ENCODE data around the gene AURKA. TPM values are rescaled to one million over a fixed set of nuclear protein-coding genes. Genes with fewer than 3 reads are reported as not detected.
"Not testable (repeated sequence)": the region's sequence is repeated elsewhere in the genome, so short reads cannot be mapped to it uniquely, and the experiment has no call there.

AURKA gene
- total RNA-seq, 2 experiments from 2014 or later: 103 to 114 TPM

GRCh38 chr20:56392881-56393482, 967 bp upstream of the AURKA start:
- Mint-ChIP-seq H3K4me1 (peaks cover 43% of the 10 kb centered on the region), H3K36me3 (ENCODE audit: low read depth) (peaks cover 58% of the 10 kb centered on the region), H3K9me3 (ENCODE audit: low read depth) (no peaks in the 10 kb centered on the region), H3K27ac (no peak overlapping the region), H3K27me3 (no peaks in the 10 kb centered on the region), H3K4me3 (no peak overlapping the region)
- DNase-seq (peak; percentile 25), ATAC-seq (peak; percentile 8)
- intact Hi-C loops (cut with DNase I, micrococcal nuclease): loop anchor here (1.0 kb wide), 4 partner anchors 7 to 75 kb away; partner anchors contain the start of genes RTF2 (in 2 of the 2) and FAM210B (in 1 of the 2)
- ChIA-PET CTCF (interaction anchor here (1.2 to 1.9 kb wide), 3 partner anchors 29 to 77 kb away, joined by 3 to 6 read pairs (median 4); no protein-coding TSS in a partner anchor), POLR2A (interaction anchor here (0.6 to 2.3 kb wide), 3 partner anchors 19 to 77 kb away, joined by 3 to 6 read pairs (median 4); partner anchors contain the start of gene CASS4)

- Mint-ChIP-seq H3K4me3 (no peak overlapping the region), H3K4me1 (peaks cover 41% of the 10 kb centered on the region), H3K36me3 (ENCODE audit: low read depth) (peaks cover 59% of the 10 kb centered on the region), H3K9me3 (ENCODE audit: low read depth) (no peaks in the 10 kb centered on the region), H3K27me3 (no peaks in the 10 kb centered on the region), H3K27ac (no peak overlapping the region)
- ATAC-seq: peak; percentile 37
- CTCF ChIA-PET: interaction anchor here (0.7 to 1.9 kb wide), 7 partner anchors 20 to 93 kb away, joined by 3 to 6 read pairs (median 4); partner anchors contain the start of genes CASS4 and FAM210B
- POLR2A ChIA-PET: interaction anchor here (0.5 to 1.1 kb wide), 4 partner anchors 9 to 37 kb away, joined by 3 to 4 read pairs (median 3); partner anchors contain the start of gene FAM210B
- DNase-seq: no peak
- intact Hi-C loops (cut with DNase I, micrococcal nuclease): loop anchor here (1.0 kb wide), 4 partner anchors 9 to 77 kb away; partner anchors contain the start of genes RTF2 (in 2 of the 2) and FAM210B (in 1 of the 2)
Measured at GRCh38 chr20:56391596-56392131, 351 bp downstream of the AURKA start.

GRCh38 chr20:56391037-56391436, 978 bp downstream of the AURKA start:
- ChIA-PET CTCF (interaction anchor here (1.9 kb wide), 1 partner anchor 33 kb away, joined by 6 read pairs; no protein-coding TSS in a partner anchor), POLR2A (interaction anchor here (1.0 kb wide), 1 partner anchor 8 kb away, joined by 3 read pairs; no protein-coding TSS in a partner anchor)
- Mint-ChIP-seq H3K4me3 (no peak overlapping the region), H3K9me3 (ENCODE audit: low read depth) (no peaks in the 10 kb centered on the region), H3K36me3 (ENCODE audit: low read depth) (peaks cover 63% of the 10 kb centered on the region), H3K27me3 (no peaks in the 10 kb centered on the region), H3K4me1 (peaks cover 41% of the 10 kb centered on the region), H3K27ac (no peak overlapping the region)
- no peak for DNase-seq
- intact Hi-C loops (cut with DNase I, micrococcal nuclease): no loop called here
- ATAC-seq: no peak

GRCh38 chr20:56390396-56390795, 1.6 kb downstream of the AURKA start:
- H3K9me3 Mint-ChIP-seq (ENCODE audit: low read depth); ATAC-seq; H3K4me3 Mint-ChIP-seq; CTCF ChIA-PET; H3K27me3 Mint-ChIP-seq; intact Hi-C loops (cut with DNase I, micrococcal nuclease); H3K27ac Mint-ChIP-seq; DNase-seq; POLR2A ChIA-PET: not testable (repeated sequence)
- H3K36me3 Mint-ChIP-seq (ENCODE audit: low read depth): peaks cover 63% of the 10 kb centered on the region
- H3K4me1 Mint-ChIP-seq: peaks cover 41% of the 10 kb centered on the region

GRCh38 chr20:56389807-56390206, 2.2 kb downstream of the AURKA start:
- CTCF ChIA-PET: no interaction called here
- POLR2A ChIA-PET: no interaction called here
- DNase-seq (no peak), ATAC-seq (no peak)
- intact Hi-C loops (cut with DNase I, micrococcal nuclease): no loop called here
- Mint-ChIP-seq H3K27ac (peak overlapping the region; percentile 31), H3K9me3 (ENCODE audit: low read depth) (no peaks in the 10 kb centered on the region), H3K4me3 (peak overlapping the region; percentile 43), H3K36me3 (ENCODE audit: low read depth) (peaks cover 66% of the 10 kb centered on the region), H3K4me1 (peaks cover 36% of the 10 kb centered on the region), H3K27me3 (no peaks in the 10 kb centered on the region)

GRCh38 chr20:56388882-56389281, 3.1 kb downstream of the AURKA start:
- H3K36me3 Mint-ChIP-seq (ENCODE audit: low read depth): peaks cover 69% of the 10 kb centered on the region
- peaks cover 27% of the 10 kb centered on the region for H3K4me1 Mint-ChIP-seq
- intact Hi-C loops (cut with DNase I, micrococcal nuclease): no loop called here
- ATAC-seq (no peak), DNase-seq (no peak)
- no peak overlapping the region for H3K27ac Mint-ChIP-seq
- no peak overlapping the region for H3K4me3 Mint-ChIP-seq
- H3K27me3 Mint-ChIP-seq: no peaks in the 10 kb centered on the region
- CTCF ChIA-PET: no interaction called here
- H3K9me3 Mint-ChIP-seq (ENCODE audit: low read depth): no peaks in the 10 kb centered on the region
- POLR2A ChIA-PET: interaction anchor here (0.6 kb wide), 1 partner anchor 30 kb away, joined by 3 read pairs; the partner anchor contains the start of gene FAM210B

- peaks cover 25% of the 10 kb centered on the region for H3K4me1 Mint-ChIP-seq
- POLR2A ChIA-PET: no interaction called here
Measured at GRCh38 chr20:56386219-56386618, 5.8 kb downstream of the AURKA start.

GRCh38 chr20:56385130-56385529, 6.9 kb downstream of the AURKA start:
- peaks cover 20% of the 10 kb centered on the region for H3K4me1 Mint-ChIP-seq
- no peaks in the 10 kb centered on the region for H3K27me3 Mint-ChIP-seq
- DNase-seq (no peak), ATAC-seq (no peak)
- no peak overlapping the region for H3K27ac Mint-ChIP-seq
- ChIA-PET CTCF (interaction anchor here (1.3 kb wide), 1 partner anchor 13 kb away, joined by 3 read pairs; no protein-coding TSS in a partner anchor), POLR2A (no interaction called here)
- H3K4me3 Mint-ChIP-seq: no peak overlapping the region
- intact Hi-C loops (cut with DNase I, micrococcal nuclease): no loop called here
- H3K9me3 Mint-ChIP-seq (ENCODE audit: low read depth): no peaks in the 10 kb centered on the region
- H3K36me3 Mint-ChIP-seq (ENCODE audit: low read depth): peaks cover 80% of the 10 kb centered on the region

More at GRCh38 chr20:56386219-56386618, 5.8 kb downstream of the AURKA start:
- H3K4me3 Mint-ChIP-seq: no peak overlapping the region
- intact Hi-C loops (cut with DNase I, micrococcal nuclease): no loop called here
- no peak for ATAC-seq
- no peaks in the 10 kb centered on the region for H3K9me3 Mint-ChIP-seq (ENCODE audit: low read depth)
- H3K27me3 Mint-ChIP-seq: no peaks in the 10 kb centered on the region
- DNase-seq: no peak
- H3K36me3 Mint-ChIP-seq (ENCODE audit: low read depth): peaks cover 83% of the 10 kb centered on the region
- H3K27ac Mint-ChIP-seq: no peak overlapping the region
- CTCF ChIA-PET: interaction anchor here (0.6 to 2.0 kb wide), 2 partner anchors 12 to 19 kb away, joined by 3 to 7 read pairs; no protein-coding TSS in a partner anchor

GRCh38 chr20:56383334-56383733, 8.7 kb downstream of the AURKA start:
- peaks cover 75% of the 10 kb centered on the region for H3K36me3 Mint-ChIP-seq (ENCODE audit: low read depth)
- no peaks in the 10 kb centered on the region for H3K27me3 Mint-ChIP-seq
- no peaks in the 10 kb centered on the region for H3K9me3 Mint-ChIP-seq (ENCODE audit: low read depth)
- ChIA-PET CTCF (no interaction called here), POLR2A (interaction anchor here (0.8 kb wide), 1 partner anchor 8 kb away, joined by 3 read pairs; the partner anchor contains the start of gene AURKA)
- ATAC-seq (no peak), DNase-seq (no peak)
- H3K4me3 Mint-ChIP-seq: no peak overlapping the region
- no peak overlapping the region for H3K27ac Mint-ChIP-seq
- intact Hi-C loops (cut with DNase I, micrococcal nuclease): no loop called here
- H3K4me1 Mint-ChIP-seq: peaks cover 7% of the 10 kb centered on the region

- intact Hi-C loops (cut with DNase I, micrococcal nuclease): no loop called here
- CTCF ChIA-PET: no interaction called here
Measured at GRCh38 chr20:56382696-56383095, 9.3 kb downstream of the AURKA start.

GRCh38 chr20:56381501-56381900, 10.5 kb downstream of the AURKA start:
- ChIA-PET POLR2A (no interaction called here), CTCF (interaction anchor here (0.5 kb wide), 1 partner anchor 38 kb away, joined by 3 read pairs; no protein-coding TSS in a partner anchor)
- DNase-seq (no peak), ATAC-seq (no peak)
- Mint-ChIP-seq H3K4me3 (no peak overlapping the region), H3K27me3 (no peaks in the 10 kb centered on the region), H3K9me3 (ENCODE audit: low read depth) (no peaks in the 10 kb centered on the region), H3K4me1 (peaks cover 7% of the 10 kb centered on the region), H3K36me3 (ENCODE audit: low read depth) (peaks cover 77% of the 10 kb centered on the region), H3K27ac (no peak overlapping the region)
- intact Hi-C loops (cut with DNase I, micrococcal nuclease): no loop called here

More at GRCh38 chr20:56382696-56383095, 9.3 kb downstream of the AURKA start:
- DNase-seq (no peak), ATAC-seq (no peak)
- H3K4me3 Mint-ChIP-seq: no peak overlapping the region
- H3K4me1 Mint-ChIP-seq: peaks cover 7% of the 10 kb centered on the region
- H3K36me3 Mint-ChIP-seq (ENCODE audit: low read depth): peaks cover 75% of the 10 kb centered on the region
- POLR2A ChIA-PET: interaction anchor here (0.8 kb wide), 1 partner anchor 9 kb away, joined by 3 read pairs; the partner anchor contains the start of gene AURKA
- H3K27ac Mint-ChIP-seq: no peak overlapping the region
- H3K9me3 Mint-ChIP-seq (ENCODE audit: low read depth): no peaks in the 10 kb centered on the region
- no peaks in the 10 kb centered on the region for H3K27me3 Mint-ChIP-seq

Data from activated CD4-positive, alpha-beta T cell treated with anti-CD3 and anti-CD28 coated beads for 36 hours (primary cell).